Smooth muscle cell (in vitro differentiated cells): ENCODE data around the gene GLOD5. TPM values are rescaled to one million over a fixed set of nuclear protein-coding genes. Genes with fewer than 3 reads are reported as not detected.

Source experiments
- DNase-seq: peaks from one replicate; lab custom pipeline; 2025; ENCODE audit not compliant: unreplicated experiment; lab: John Stamatoyannopoulos, UW
- H2AFZ ChIP-seq: fragments of 200-600 bp; sonication (generic); 2 replicates; pipeline ENCODE4 v1.6.0; 2016; ENCODE audit warnings: antibody characterized with exemption, low read depth, mild to moderate bottlenecking
- H3F3A ChIP-seq: fragments of 200-600 bp; sonication (generic); 2 replicates; pipeline ENCODE4 v1.6.0; 2017; ENCODE audit warnings: antibody characterized with exemption, low read depth
- H3K27ac ChIP-seq: fragments of 200-600 bp; sonication (generic); 2 replicates; pipeline ENCODE4 v1.5.1; 2016; ENCODE audit warnings: low read depth, mild to moderate bottlenecking
- H3K27me3 ChIP-seq: fragments of 200-600 bp; sonication (generic); 2 replicates; pipeline ENCODE4 v1.6.1; 2016; ENCODE audit warnings: low read depth, mild to moderate bottlenecking
- H3K36me3 ChIP-seq: fragments of 200-600 bp; sonication (generic); 2 replicates; pipeline ENCODE4 v1.5.1; 2016; ENCODE audit warnings: low read depth
- H3K4me1 ChIP-seq: fragments of 200-600 bp; sonication (generic); 2 replicates; pipeline ENCODE4 v1.5.1; 2016; ENCODE audit warnings: low read depth
- H3K4me2 ChIP-seq: fragments of 200-600 bp; sonication (generic); 2 replicates; pipeline ENCODE4 v1.6.0; 2016; ENCODE audit warnings: mild to moderate bottlenecking
- H3K4me3 ChIP-seq: fragments of 200-600 bp; sonication (generic); 2 replicates; pipeline ENCODE4 v1.5.1; 2016; ENCODE audit warnings: mild to moderate bottlenecking
- H3K79me2 ChIP-seq: fragments of 200-600 bp; sonication (generic); 2 replicates; pipeline ENCODE4 v1.6.0; 2016; ENCODE audit warnings: low read depth, mild to moderate bottlenecking
- H3K9ac ChIP-seq: fragments of 200-600 bp; sonication (generic); 2 replicates; pipeline ENCODE4 v1.6.0; 2016; ENCODE audit warnings: low read depth
- H3K9me3 ChIP-seq: fragments of 200-600 bp; sonication (generic); replicated peaks from 2 replicates; pipeline ENCODE4 v1.5.1; 2016; ENCODE audit warnings: low read depth
- H4K20me1 ChIP-seq: fragments of 200-600 bp; sonication (generic); 2 replicates; pipeline ENCODE4 v1.6.0; 2016; ENCODE audit warnings: low read depth
- WGBS: methylation state at CpG from one replicate; pipeline ENCODE4 v1.1.7; 2016; ENCODE audit warnings: low lambda C conversion rate; 5-methylcytosine and 5-hydroxymethylcytosine counted together
- polyA plus RNA-seq: library from polyadenylated mRNA; unstranded; fragments of >200 nt; fragmentation: Nextera tagmentation; extraction: Ambion mirVana; gene quantifications from 2 replicates; pipeline ENCODE4 v1.2.1, GENCODE V29; 2016
- total RNA-seq: library from RNA; depleted of rRNA; stranded (reverse); fragments of >200 nt; gene quantifications from 2 replicates; pipeline ENCODE4 v1.2.3, GENCODE V29; 2014
- TF ChIP-seq, protein P1 (sequence below): fragments of 200-600 bp; sonication (generic); IDR thresholded peaks from 2 replicates; pipeline ENCODE4 v1.5.1; 2017; ENCODE audit warnings: borderline replicate concordance, mild to moderate bottlenecking, antibody characterized with exemption; ENCODE audit not compliant: insufficient read depth, poor library complexity, severe bottlenecking

Gene GLOD5
- total and polyA plus RNA-seq, 2 experiments from 2014 or later: not detected

DNA sequence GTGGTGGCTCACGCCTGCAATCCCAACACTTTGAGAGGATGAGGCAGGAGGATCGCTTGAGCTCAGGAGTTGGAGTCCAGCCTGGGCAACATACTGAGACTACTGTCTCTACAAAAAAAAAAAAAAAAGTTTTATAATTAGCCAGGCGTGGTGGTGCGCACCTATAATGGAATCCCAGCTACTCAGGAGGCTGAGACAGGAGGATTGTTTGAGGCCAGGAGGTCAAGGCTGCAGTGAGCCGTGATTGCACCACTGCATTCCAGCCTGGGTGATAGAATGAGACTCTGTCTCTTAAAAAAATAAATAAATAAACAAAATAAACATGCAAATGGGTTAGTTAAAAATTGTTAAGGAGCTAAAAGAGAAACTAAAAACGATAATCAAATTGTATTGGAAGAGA, 7.7 kb downstream of the GLOD5 start:
- no peak overlapping the region for H3K9ac ChIP-seq
- H3K27me3 ChIP-seq: no peaks in the 10 kb centered on the region
- H3K36me3 ChIP-seq: no peaks in the 10 kb centered on the region
- H3K79me2 ChIP-seq: no peaks in the 10 kb centered on the region
- no peak for DNase-seq
- no peak overlapping the region for H2AFZ ChIP-seq
- H3K4me1 ChIP-seq: no peaks in the 10 kb centered on the region
- TF ChIP-seq, protein P1, sequence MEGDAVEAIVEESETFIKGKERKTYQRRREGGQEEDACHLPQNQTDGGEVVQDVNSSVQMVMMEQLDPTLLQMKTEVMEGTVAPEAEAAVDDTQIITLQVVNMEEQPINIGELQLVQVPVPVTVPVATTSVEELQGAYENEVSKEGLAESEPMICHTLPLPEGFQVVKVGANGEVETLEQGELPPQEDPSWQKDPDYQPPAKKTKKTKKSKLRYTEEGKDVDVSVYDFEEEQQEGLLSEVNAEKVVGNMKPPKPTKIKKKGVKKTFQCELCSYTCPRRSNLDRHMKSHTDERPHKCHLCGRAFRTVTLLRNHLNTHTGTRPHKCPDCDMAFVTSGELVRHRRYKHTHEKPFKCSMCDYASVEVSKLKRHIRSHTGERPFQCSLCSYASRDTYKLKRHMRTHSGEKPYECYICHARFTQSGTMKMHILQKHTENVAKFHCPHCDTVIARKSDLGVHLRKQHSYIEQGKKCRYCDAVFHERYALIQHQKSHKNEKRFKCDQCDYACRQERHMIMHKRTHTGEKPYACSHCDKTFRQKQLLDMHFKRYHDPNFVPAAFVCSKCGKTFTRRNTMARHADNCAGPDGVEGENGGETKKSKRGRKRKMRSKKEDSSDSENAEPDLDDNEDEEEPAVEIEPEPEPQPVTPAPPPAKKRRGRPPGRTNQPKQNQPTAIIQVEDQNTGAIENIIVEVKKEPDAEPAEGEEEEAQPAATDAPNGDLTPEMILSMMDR: no peak
- no peak overlapping the region for H3K4me3 ChIP-seq
- H3K9me3 ChIP-seq: no peaks in the 10 kb centered on the region
- H3K4me2 ChIP-seq: no peak overlapping the region
- no peak overlapping the region for H3K27ac ChIP-seq
- no peaks in the 10 kb centered on the region for H4K20me1 ChIP-seq
- no peaks in the 10 kb centered on the region for H3F3A ChIP-seq
- WGBS: 87% methylated on average over 6 of the region's 6 CpGs

GRCh38 chrX:48770296-48770695, 8.7 kb downstream of the GLOD5 start:
- no peaks in the 10 kb centered on the region for H3K79me2 ChIP-seq
- H3K27ac ChIP-seq: no peak overlapping the region
- H4K20me1 ChIP-seq: no peaks in the 10 kb centered on the region
- H3K4me3 ChIP-seq: no peak overlapping the region
- H3K9ac ChIP-seq: no peak overlapping the region
- H3K36me3 ChIP-seq: no peaks in the 10 kb centered on the region
- no peaks in the 10 kb centered on the region for H3K9me3 ChIP-seq
- 82% methylated on average over 6 of the region's 6 CpGs for WGBS
- no peaks in the 10 kb centered on the region for H3K4me1 ChIP-seq
- no peaks in the 10 kb centered on the region for H3K27me3 ChIP-seq
- TF ChIP-seq, protein P1: no peak
- H3K4me2 ChIP-seq: no peak overlapping the region
- no peak for DNase-seq
- H3F3A ChIP-seq: no peaks in the 10 kb centered on the region
- H2AFZ ChIP-seq: no peak overlapping the region

DNA sequence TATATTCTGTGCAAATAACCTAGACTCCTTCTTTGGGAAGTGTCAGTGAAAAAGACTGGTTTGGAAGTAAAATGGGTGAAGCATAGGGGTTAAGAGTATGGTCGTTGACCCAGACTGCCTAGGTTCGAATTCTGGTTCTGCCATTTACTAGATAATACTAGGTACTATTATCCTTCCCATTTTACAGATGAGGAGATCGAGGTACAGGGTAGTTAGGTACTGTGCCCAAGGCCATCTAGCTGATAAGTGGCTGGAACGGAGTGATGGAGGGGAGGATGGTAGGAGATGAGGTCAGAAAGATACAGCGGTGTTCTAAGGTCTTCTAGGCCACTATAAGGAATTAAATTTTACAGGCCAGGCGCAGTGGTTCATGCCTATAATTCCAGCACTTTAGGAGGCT, 11.1 kb downstream of the GLOD5 start:
- H3K9ac ChIP-seq: no peak overlapping the region
- H4K20me1 ChIP-seq: no peaks in the 10 kb centered on the region
- no peak overlapping the region for H2AFZ ChIP-seq
- no peaks in the 10 kb centered on the region for H3K4me1 ChIP-seq
- TF ChIP-seq, protein P1: no peak
- 89% methylated on average over 6 of the region's 6 CpGs for WGBS
- no peaks in the 10 kb centered on the region for H3K79me2 ChIP-seq
- no peak overlapping the region for H3K27ac ChIP-seq
- no peak for DNase-seq
- H3F3A ChIP-seq: no peaks in the 10 kb centered on the region
- no peaks in the 10 kb centered on the region for H3K27me3 ChIP-seq
- no peak overlapping the region for H3K4me3 ChIP-seq
- no peaks in the 10 kb centered on the region for H3K9me3 ChIP-seq
- no peaks in the 10 kb centered on the region for H3K36me3 ChIP-seq
- H3K4me2 ChIP-seq: no peak overlapping the region

DNA sequence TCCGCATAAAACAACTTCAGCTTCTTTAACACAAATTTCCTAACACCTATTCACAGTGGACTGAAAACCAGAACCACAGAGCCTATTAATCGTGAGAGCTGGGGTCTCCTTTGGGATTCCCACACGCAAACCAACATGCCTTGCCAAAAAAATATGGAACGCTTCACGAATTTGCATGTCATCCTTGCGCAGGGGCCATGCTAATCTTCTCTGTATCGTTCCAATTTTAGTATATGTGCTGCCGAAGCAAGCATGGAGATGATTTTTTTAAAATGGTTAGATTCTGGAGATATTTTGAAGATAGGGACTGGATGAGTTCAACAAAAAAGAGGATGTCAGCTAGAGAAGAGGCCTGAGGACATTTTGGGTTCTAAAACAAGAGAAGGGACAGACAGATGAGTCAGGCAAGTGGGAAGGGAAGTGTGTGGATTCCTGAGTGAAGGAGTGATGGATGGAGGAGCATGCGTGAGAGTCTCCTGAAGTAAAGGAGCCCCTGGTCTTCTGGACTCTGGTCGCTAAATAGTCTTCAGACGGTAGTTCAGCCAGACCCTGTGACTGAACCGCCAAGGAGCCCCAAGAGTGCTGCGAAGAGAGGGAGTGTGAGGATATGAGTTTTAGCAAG, 15.4 kb downstream of the GLOD5 start:
- no peak for DNase-seq
- Histone ChIP-seq H3K4me2 (no peak overlapping the region), H3K27me3 (no peaks in the 10 kb centered on the region), H3K4me1 (no peaks in the 10 kb centered on the region), H3K27ac (no peak overlapping the region), H3K4me3 (no peak overlapping the region), H3K9ac (no peak overlapping the region), H3K9me3 (no peaks in the 10 kb centered on the region), H3F3A (no peaks in the 10 kb centered on the region), H4K20me1 (no peaks in the 10 kb centered on the region), H3K36me3 (no peaks in the 10 kb centered on the region), H2AFZ (no peak overlapping the region), H3K79me2 (no peaks in the 10 kb centered on the region)
- TF ChIP-seq, protein P1: no peak
- 78% methylated on average over 13 of the region's 13 CpGs for WGBS
